Activated gamma-delta T cell treated with Interleukin-2 at 50 U/mL for 16 hours (primary cell): ENCODE data around the gene DSTN.

Source experiments
- DNase-seq: peaks from one replicate; pipeline ENCODE4 v3.0.0-alpha.2; 2020

Gene DSTN

GRCh38 chr20:17625246-17626051 lies 55.6 kb downstream of the DSTN start:
- no peak for DNase-seq

- DNase-seq: no peak
Observed at GRCh38 chr20:17626217-17627007, 56.5 kb downstream of the DSTN start.

GRCh38 chr20:17627101-17627955 lies 57.5 kb downstream of the DSTN start:
- DNase-seq: no peak

- DNase-seq: no peak
Observed at GRCh38 chr20:17628101-17628841, 58.4 kb downstream of the DSTN start.

GRCh38 chr20:17629025-17629424 lies 59.1 kb downstream of the DSTN start:
- DNase-seq: no peak

DNA sequence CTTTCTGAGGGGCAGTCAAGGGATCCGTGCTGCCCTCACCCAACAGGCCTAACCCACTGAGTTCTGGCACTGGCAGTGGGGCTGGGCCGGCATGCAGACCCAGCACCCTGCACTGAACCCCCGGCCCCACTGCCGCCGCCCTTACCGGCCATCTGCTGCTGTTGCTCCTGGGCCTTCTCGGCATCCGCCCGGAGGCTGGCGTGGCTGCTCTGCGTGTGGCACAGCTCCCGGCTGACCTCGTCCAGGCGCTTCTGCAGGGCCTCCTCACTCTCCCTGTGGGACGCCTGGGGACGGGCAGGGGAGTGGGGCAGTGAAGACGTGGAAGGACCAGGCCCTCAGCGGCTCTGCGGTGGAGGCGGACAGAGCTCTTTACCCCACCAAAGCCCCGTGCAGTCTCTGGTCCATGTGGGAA lies 59.8 kb downstream of the DSTN start:
- DNase-seq: no peak

GRCh38 chr20:17630151-17630805 lies 60.4 kb downstream of the DSTN start:
- DNase-seq: no peak

DNA sequence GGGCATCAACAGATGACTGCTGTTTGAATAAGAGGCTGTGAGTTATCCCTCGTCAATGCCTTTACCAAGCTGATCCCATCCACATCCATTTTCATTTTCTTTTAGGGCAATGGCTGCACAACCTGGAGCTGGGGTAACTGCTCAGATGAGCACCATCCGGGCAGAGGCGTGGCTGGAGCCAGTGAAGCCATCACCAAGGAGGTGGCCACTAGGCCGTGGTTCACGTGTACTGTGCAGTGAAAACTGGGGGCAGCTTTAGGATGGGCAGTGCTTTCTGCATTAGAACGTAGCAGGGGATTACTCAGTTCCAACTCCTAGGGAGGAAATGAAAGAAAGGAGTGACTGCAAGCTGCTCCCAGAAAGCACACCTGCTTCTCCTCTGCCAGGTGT lies 60.9 kb downstream of the DSTN start:
- no peak for DNase-seq

- no peak for DNase-seq
Observed at GRCh38 chr20:17631576-17632319, 61.9 kb downstream of the DSTN start.

GRCh38 chr20:17633221-17633849 lies 63.5 kb downstream of the DSTN start:
- no peak for DNase-seq

GRCh38 chr20:17633850-17634500 lies 64.1 kb downstream of the DSTN start:
- DNase-seq: no peak

GRCh38 chr20:17634661-17635331 lies 64.9 kb downstream of the DSTN start:
- no peak for DNase-seq

DNA sequence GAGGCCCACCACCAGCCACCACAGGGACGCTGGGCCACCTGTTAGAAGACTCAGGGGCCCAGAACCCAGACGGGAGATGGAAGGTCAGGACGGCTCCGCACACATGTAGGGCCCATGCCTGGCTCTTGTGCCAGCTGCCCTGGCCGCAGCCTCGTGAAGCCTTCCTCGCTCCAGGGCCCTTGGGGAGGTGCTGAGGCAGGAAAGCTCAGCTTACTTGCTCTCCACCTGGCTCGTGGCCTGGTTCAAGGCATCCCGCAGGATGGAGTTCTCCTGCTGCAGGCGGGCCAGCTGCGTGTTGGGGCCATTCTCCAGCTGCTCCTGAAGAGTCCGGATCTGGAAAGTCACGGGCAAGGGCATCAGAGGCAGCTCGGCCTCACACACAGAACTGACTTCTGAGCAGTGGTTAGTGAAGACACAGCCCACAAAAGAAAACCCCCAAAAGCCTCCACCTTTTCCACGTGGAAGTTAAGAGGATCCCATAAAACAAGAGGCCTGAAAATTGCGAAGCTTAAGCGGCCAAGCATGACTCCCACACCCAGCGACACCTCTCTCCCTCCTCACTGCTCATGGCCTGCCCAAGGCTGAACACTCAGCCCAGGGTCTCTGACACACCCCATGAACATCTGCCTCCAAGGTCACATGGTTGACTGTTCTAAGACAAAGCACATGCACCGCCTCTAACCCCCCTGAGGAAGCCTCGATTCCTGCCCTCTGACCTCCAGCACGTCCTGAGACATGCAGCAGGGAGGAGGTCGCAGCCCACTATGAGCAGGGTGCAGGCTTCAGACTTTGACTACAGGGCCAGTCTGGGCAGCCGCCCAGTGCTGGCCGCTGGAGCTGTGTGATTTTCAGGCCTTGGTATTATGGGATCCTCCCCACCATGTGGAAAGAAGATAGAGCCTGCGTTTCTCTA lies 65.7 kb downstream of the DSTN start:
- no peak for DNase-seq

DNA sequence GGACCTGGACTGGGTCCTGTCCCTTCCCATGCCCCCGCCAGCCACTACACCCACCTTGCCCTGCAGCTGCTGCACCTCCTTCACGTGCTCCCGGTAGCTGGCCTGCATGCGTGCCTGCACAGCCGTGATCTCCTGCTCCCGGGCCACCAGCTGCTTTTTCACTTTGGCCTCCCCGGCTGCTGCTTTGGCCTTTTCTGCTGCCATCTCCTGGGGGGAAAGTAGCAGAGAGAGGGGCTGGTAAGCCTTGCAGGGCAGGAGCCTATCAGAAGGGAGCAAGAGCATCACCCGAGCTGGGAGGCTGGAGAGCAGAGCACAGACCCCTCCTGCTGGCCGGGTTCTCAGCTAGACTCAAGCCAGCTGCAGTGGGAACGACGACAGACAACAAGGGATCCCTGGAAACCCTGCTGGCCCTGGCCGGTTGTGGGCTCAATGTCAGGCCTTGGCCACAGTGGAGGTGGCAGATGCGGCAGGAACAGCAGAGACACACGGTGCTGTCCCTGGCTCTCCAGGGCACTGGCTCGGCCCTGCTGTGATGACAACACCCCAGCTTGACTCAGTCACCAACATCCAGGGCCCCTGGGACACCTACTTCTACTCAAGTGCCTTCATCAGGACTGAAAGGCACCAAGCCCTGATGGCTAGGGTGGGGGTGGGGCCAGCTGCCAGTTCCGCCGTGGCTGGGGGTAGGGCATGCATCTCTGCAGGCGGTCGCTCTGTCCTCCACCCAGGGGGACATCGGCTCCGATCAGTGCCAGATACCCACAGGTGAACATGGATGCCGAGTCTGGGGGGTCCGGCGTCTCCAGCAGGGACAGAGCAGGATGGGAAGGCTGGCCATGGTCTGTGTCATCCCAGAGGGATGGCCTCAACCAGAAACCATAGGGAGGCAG lies 66.9 kb downstream of the DSTN start:
- DNase-seq: no peak

DNA sequence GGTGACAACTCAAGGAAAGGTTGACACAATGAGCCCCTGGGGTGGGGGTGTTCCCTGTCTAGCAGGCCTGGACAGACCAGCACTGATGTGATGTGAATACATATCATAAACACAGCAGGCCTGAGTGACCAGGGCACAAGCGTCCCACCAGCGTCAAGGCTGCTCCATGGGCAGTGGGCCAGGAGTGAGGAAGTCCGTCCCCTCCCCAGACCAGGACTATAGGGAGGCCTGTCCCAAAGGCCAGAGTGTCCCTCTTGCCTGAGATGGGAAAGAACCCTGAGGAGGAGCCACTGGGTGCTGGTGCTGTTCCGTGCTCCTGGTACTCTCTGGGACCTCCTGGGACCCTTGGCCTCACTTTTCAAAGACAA lies 67.5 kb downstream of the DSTN start:
- no peak for DNase-seq

GRCh38 chr20:17637985-17638640 lies 68.2 kb downstream of the DSTN start:
- DNase-seq: no peak

DNA sequence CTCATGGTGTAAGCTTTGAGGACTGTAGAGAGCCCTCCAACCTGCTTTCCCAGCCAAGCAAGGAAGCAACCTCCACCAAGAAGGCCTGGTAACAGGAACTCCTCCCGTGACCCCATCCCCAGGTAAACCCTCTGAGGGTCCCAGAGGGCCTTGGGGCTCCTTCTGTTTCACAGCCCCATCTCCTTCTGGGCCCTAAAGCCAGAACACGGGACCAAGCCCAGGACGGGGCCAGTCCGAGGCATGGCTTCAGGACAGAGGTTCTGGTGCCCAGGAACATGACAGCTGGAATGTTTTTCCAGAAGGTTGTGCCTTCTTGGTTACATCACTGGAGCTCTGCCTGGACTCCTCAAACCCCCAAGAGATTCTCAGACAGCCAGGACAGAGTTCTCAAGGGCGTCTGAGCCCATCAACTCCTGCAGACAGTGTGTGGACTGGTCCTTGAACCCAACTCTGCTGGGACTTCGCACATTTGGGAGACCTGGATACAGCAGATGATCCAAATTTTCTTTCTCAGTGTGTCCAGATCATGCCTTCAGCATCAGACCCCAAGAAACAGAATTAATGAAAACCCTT lies 69.0 kb downstream of the DSTN start:
- DNase-seq: no peak
